CD4-positive, alpha-beta T cell treated with Interleukin-17A for 4 hours (primary cell): ENCODE results near the gene C10orf90.

ENCODE experiments used
- DNase-seq: peaks from one replicate; pipeline ENCODE4 v3.0.0-alpha.2; 2020; ENCODE audit warnings: mixed read lengths

Gene C10orf90

DNA sequence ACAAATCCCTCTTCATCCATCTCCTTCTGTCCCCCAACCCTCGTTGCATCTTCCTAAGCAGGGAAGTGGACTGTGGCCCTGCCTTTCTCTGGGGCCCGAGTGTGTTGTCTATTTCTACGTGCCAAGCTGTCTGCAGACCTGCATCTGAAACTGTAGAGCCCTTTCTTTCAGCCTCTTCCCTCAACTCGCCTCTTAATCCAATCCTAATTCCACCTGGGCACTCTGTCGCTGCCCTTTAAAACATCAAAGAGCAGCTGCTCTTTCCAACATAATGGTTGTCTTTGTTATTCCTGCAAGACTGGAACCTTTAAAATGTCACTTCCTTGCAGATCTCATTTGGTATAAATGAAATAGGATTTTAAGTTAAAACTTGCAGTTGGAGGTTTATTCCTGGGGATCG, 260.7 kb downstream of the C10orf90 start:
- no peak for DNase-seq

DNA sequence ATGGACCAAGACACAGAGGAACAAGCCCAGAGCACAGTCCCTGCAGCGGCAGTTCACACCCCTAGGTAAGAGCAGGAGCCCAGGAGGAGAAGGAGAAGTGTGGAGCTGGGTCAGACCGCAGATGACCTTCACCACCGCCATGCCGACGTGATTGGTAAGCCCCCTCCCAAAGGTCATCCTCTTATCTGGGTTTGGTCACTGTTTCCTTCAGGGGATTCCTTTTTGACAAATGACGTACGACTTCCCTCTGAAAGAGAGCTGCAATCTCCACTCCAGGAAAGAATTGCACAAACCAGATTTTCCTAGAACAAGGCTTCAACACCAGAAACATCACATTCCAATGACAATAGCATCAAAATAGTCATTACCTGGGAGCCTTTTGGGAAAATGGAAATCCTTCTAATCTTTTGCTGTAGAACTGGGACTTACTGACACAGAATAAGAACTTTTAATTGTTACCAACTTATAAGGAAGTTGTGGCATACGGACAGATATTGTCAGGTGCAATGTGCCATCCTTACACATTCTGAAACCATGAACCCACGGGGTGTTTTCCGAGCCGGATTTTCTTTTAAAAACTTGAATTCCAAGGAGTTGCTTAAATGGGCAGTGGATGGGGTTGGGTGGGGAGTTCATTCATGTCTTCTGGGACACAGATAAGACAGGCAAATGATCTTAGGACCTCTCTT, 261.4 kb downstream of the C10orf90 start:
- DNase-seq, result no peak

DNA sequence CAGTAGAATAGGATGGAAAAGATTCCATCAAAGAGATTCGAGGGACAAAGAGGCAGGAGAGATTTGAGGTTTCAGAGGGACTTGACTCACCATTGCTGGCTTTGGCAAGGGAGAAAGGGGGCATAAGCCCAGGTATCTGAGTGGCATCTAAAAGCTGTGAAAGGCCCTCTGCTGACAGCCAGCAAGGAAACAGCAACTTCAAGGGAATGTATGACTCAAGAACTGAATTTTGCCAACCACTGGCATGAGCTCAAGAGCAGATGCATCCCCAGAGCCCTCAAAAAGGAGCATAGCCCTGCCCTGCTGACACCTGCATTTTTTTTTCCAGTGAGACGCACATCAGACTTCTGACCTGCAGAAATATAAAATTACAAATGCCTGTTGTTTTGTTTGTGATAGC, 262.7 kb downstream of the C10orf90 start:
- no peak for DNase-seq

GRCh38 chr10:126405239-126405775, 265.2 kb downstream of the C10orf90 start:
- no peak for DNase-seq

GRCh38 chr10:126402721-126403695, 267.5 kb downstream of the C10orf90 start:
- no peak for DNase-seq

DNA sequence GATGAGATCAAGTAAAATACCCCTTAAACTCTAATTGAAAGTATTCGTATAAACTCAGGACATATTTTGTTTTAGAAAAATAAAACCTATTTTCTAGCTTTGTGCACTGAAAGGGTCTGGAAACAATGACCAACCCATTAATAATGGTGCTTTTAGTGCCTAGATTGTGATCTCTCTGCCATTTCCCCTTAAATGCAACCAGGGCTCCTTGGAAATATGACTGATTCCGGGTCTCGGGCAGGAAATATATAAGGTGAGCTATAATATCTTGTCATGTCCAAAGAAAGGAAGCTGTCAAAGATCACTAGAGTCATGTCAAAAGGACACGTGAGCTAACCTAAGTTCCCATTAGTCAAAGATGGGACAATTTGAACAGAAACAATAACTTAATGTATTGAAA, 269.9 kb downstream of the C10orf90 start:
- DNase-seq, result no peak

DNA sequence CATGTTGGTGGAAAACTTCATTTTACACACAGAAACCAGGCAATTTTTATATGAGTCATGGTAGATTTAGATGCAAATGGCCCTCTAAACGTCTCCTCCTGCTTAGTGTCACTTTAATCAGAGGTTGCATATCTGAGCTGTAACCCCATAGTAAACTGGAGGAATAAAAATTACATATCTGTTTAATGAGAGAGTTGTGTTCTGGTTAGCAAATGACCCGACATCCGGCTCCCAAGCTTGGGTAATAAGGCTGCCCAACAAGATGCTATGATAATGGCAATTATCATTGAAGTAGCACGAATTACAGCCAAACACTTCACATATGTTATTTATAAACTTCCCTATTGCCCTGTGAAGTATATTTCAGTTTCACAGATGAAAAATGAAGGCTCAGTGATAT, 271.6 kb downstream of the C10orf90 start:
- DNase-seq, result no peak

- no peak for DNase-seq
Observed at GRCh38 chr10:126398383-126398743, 272.1 kb downstream of the C10orf90 start.

DNA sequence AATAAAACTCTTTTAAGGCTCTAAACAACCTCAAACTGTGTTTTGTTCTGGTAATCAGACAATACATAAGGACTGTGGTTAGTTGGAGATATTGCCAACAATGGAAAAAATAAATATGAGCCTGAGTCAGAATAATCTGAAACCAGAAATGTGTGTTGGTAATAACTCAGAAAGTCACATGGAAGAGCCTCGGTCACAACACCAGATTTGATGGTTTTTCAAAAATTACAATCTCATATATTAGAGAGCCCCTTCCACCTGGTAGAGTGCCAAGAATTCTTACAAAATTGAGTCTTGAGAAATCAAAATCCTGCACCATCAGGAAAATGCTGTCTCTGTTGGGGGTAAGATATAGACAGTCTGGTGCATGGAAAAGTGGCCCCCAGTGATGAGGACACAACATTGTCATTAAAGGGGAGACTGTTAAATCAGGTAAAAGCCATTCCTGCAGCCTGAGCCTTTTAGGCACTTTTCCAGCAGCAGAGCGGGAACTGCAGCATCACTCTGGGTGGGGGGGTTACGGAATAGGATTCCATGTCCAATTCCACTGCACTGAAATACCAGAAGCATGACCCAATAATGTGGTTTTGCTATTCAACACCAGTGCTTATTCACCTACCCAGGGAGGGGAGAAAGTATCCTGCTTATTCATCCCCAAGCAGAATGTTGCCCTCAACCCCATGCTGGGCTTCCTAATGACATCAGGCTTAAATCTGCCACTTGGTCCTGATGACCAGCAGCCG, 272.7 kb downstream of the C10orf90 start:
- DNase-seq, result no peak

DNA sequence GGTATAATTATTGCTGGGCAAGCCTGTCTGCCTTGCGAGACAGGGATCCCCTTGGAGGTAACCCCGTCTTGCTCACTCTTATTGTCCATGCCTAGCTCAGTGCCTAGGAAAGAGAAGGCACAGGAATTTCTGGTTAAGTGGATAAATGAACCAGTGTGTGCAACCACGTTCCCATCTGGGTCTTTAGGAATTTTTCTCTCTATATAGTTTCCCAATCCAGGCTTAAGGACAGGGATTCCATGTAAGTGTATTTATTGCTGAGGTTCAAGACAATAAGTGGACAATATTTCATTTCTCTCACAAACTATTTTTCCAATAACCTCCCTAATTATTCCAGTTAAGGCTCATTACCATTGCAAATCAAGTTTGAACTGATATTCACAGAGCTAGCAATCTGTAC, 273.3 kb downstream of the C10orf90 start:
- DNase-seq, result no peak

- DNase-seq, result no peak
Observed at GRCh38 chr10:126394948-126395347, 275.5 kb downstream of the C10orf90 start.

GRCh38 chr10:126393076-126393475, 277.4 kb downstream of the C10orf90 start:
- no peak for DNase-seq

DNA sequence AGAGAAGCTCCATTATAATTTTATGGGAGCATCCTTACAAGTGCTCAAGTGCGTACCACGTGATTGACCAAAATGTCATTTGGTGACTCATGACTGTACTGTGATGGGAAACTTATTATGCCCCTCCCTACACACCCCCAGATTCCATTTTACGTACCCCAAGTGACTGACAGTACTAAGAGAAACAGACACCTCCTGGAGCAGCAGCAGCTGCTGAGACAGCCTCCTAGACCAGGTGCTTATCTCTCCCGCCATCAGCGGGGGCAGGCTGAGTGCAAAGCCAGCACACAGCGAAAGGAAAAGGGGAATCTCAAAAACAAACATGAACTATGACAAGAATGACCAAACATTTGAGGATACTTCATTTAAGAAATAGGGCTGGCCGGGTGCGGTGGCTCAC, 278.0 kb downstream of the C10orf90 start:
- DNase-seq, result no peak

DNA sequence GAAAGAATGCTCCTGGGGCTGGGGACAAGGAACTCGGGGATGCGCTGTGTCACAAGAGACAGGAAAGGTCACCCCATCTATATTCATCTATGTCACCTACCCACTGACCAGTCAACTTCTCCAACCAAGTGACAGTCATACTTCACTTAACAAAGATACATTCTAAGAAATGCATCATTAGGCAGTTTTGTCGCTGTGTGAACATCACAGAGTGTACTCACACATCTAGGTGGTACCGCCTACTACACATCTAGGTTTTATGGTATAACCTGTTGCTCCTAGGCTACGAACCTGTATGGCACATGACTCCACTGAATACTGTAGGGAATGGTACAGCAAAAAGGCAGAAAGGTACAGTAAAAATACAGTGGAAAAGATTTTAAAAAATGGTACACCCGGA, 278.4 kb downstream of the C10orf90 start:
- DNase-seq, result no peak

- DNase-seq, result no peak
Observed at GRCh38 chr10:126391192-126391885, 279.2 kb downstream of the C10orf90 start.

DNA sequence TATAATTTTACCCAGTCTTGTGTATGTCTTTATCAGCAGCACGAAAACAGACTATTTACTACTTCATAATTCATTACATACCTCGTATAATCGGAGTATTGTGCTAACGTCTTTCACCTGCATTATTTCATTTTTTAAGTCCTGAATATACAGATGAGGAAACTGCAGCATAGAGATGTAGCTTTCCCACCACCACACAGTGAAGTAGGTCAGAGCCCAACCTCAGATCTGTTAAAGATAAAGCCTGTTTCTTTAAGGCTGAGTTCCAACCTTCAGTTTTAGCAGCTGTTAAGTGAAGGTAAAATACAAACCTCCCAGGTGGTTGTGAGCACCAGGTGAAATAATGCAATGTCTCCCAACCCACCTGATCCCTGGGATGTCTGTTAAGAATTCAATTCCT, 280.2 kb downstream of the C10orf90 start:
- no peak for DNase-seq

- peak; percentile 16 for DNase-seq
Observed at GRCh38 chr10:126387931-126388911, 282.3 kb downstream of the C10orf90 start, which contains the start of gene ADAM12. Gene ADAM12 (minus strand): TSS chr10:126388477. CDS start chr10:126388145, 332 bp downstream.

GRCh38 chr10:126387041-126387921, 283.2 kb downstream of the C10orf90 start:
- peak; percentile 47 for DNase-seq

DNA sequence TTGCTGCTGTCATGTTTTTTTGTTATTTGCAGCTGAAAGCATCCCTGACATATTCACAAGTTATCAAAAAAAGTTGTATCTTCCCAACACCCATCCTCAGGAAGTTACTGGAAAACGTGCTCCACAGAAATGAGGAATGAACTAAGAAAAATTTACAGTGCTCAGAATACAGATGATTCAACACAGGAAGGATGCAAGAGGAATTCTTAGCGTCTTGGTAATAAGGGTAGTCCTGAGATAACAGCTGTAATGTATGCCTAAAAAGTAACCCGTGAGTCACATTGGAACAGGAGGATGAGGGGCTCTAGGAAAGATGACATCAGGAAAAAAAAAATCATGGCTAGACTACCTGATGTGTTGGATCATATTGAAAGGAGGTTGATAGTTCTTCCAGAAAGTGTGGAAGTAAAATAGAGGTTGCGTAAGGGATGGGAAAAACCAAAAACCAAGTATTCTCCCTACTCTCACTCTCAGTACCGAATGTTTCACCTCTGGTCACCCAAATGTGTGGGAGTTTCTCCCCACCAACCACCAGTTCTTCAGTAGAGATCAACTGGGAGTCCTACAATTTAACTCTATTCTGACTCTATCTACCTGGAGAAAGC, 286.1 kb downstream of the C10orf90 start:
- DNase-seq, result no peak
